HL-60 (cell line): ENCODE results near the gene STPG2.

Experiments used
- CTCF ChIP-seq: IDR thresholded peaks from one replicate; pipeline ENCODE4 v1.5.1; 2011; ENCODE audit warnings: low read length, control low read depth, inconsistent platforms; ENCODE audit not compliant: insufficient read depth
- REST ChIP-seq: IDR thresholded peaks from 2 replicates; pipeline ENCODE4 v1.6.1; 2012; ENCODE audit warnings: low read depth; ENCODE audit not compliant: insufficient replicate concordance
- SPI1 ChIP-seq: IDR thresholded peaks from 2 replicates; pipeline ENCODE4 v1.6.1; 2012; ENCODE audit warnings: low read depth, mild to moderate bottlenecking, borderline replicate concordance

GRCh38 chr4:98166025-98166730 is 22.9 kb upstream of the STPG2 start:
- TF ChIP-seq REST (no peak), CTCF (no peak), SPI1 (no peak)
